PFSK-1 (cell line): ENCODE data around the gene WDR37.

Source experiments
- FOXP2 ChIP-seq: optimal IDR thresholded peaks from 2 replicates; pipeline ENCODE3; 2011; ENCODE audit warnings: borderline replicate concordance, control low read depth, inconsistent platforms; ENCODE audit not compliant: insufficient read depth; ENCODE audit errors: extremely low read length, extremely low read depth
- POLR2AphosphoS5 ChIP-seq: IDR thresholded peaks from 2 replicates; pipeline ENCODE4 v1.6.1; 2012; ENCODE audit warnings: low read depth, mild to moderate bottlenecking, control low read depth, low read length, moderate library complexity
- REST ChIP-seq, 2 experiments: IDR thresholded peaks; 2 replicates each; pipeline versions ENCODE4 v1.6.1 to v1.8.0; 2011 to 2012; ENCODE audit warnings: low read depth in 2 of 2, low read length in 2 of 2, control low read depth in 1 of 2, inconsistent platforms in 1 of 2, mild to moderate bottlenecking in 1 of 2, moderate library complexity in 1 of 2; ENCODE audit not compliant: insufficient read depth in 1 of 2
- SIN3A ChIP-seq: IDR thresholded peaks from 2 replicates; pipeline ENCODE4 v1.6.1; 2012; ENCODE audit warnings: mild to moderate bottlenecking, low read length, moderate library complexity, borderline replicate concordance; ENCODE audit not compliant: insufficient read depth
- TAF1 ChIP-seq: IDR thresholded peaks from 2 replicates; pipeline ENCODE4 v1.6.1; 2012; ENCODE audit warnings: low read length, control low read depth, borderline replicate concordance; ENCODE audit not compliant: insufficient read depth

Gene WDR37

GRCh38 chr10:1151076-1152033 is 95.2 kb downstream of the WDR37 start:
- TF ChIP-seq FOXP2 (no peak), SIN3A (no peak), TAF1 (no peak), POLR2AphosphoS5 (no peak), REST (IDR thresholded peaks at IDR 0.05; ENCODE audit: insufficient read depth in 1 of 2, low read depth in 2 of 2, low read length in 2 of 2) (no peak)

GRCh38 chr10:1152386-1153250 is 96.4 kb downstream of the WDR37 start:
- TF ChIP-seq SIN3A, result no peak
- TF ChIP-seq FOXP2, result no peak

- TF ChIP-seq POLR2AphosphoS5 (no peak), FOXP2 (no peak), TAF1 (no peak), SIN3A (no peak), REST (IDR thresholded peaks at IDR 0.05; ENCODE audit: insufficient read depth in 1 of 2, low read depth in 2 of 2, low read length in 2 of 2) (no peak)
Observed at GRCh38 chr10:1153251-1153763, 97.1 kb downstream of the WDR37 start.

DNA sequence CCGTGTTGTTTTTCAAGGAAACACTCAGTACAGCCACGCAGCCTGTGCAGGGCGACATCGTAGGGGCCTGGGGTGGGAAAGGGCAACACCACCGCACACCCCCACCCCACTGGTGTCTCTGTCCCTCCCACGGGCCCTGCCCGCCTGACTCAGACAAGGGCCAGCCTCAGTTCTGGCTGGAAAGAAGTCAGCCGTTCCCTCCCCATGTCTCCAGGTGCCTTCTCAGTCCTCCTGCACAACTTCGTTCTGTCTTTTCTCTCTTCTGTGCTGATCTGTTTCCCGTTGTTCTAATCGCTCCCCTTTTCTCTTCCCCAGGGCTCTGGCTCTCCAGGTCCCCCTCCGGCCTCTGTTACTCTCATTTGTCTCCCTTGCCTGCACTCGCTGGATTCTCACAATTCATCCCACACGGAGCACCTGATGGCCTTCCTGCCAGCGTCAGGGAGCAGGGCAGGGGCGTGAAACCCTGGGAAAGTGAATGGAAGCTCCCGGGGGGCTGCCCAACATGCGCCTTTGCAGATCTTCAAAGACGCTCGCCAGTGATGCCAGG is 97.7 kb downstream of the WDR37 start:
- no peak for TF ChIP-seq SIN3A
- no peak for TF ChIP-seq REST (IDR thresholded peaks at IDR 0.05; ENCODE audit: insufficient read depth in 1 of 2, low read depth in 2 of 2, low read length in 2 of 2)
- no peak for TF ChIP-seq POLR2AphosphoS5
- TF ChIP-seq TAF1, result no peak
- no peak for TF ChIP-seq FOXP2

- TF ChIP-seq SIN3A (no peak), TAF1 (no peak), FOXP2 (no peak), REST (IDR thresholded peaks at IDR 0.05; ENCODE audit: insufficient read depth in 1 of 2, low read depth in 2 of 2, low read length in 2 of 2) (no peak), POLR2AphosphoS5 (no peak)
Observed at GRCh38 chr10:1154531-1155295, 98.5 kb downstream of the WDR37 start.
